Parathyroid adenoma (tissue), 2 donors: ENCODE data around the gene TBC1D3.
"Not testable (repeated sequence)": the region's sequence is repeated elsewhere in the genome, so short reads cannot be mapped to it uniquely, and the experiment has no call there.

Experiments
- H2AFZ ChIP-seq: fragments of 300-600 bp; sonication (generic); one replicate; pipeline ENCODE4 v1.7.0; 2017; ENCODE audit warnings: antibody characterized with exemption, mild to moderate bottlenecking
- H3K27ac ChIP-seq: fragments of 300-600 bp; sonication (generic); one replicate; pipeline ENCODE4 v1.7.0; 2017
- H3K27me3 ChIP-seq: fragments of 300-600 bp; sonication (generic); one replicate; pipeline ENCODE4 v1.7.0; 2017; ENCODE audit warnings: low read length; ENCODE audit not compliant: control insufficient read depth, insufficient read depth
- H3K36me3 ChIP-seq: fragments of 300-600 bp; sonication (generic); one replicate; pipeline ENCODE4 v1.7.0; 2017; ENCODE audit warnings: low read length; ENCODE audit not compliant: control insufficient read depth, insufficient read depth
- H3K4me1 ChIP-seq: fragments of 300-600 bp; sonication (generic); one replicate; pipeline ENCODE4 v1.7.0; 2017; ENCODE audit warnings: control low read depth
- H3K4me2 ChIP-seq: fragments of 300-600 bp; sonication (generic); one replicate; pipeline ENCODE4 v1.7.0; 2017; ENCODE audit warnings: low read length
- H3K4me3 ChIP-seq: fragments of 300-600 bp; sonication (generic); one replicate; pipeline ENCODE4 v1.7.0; 2017; ENCODE audit warnings: low read depth, low read length
- H3K79me2 ChIP-seq: fragments of 300-600 bp; sonication (generic); one replicate; pipeline ENCODE4 v1.7.0; 2017; ENCODE audit warnings: control low read depth
- H3K9ac ChIP-seq: fragments of 300-600 bp; sonication (generic); one replicate; pipeline ENCODE4 v1.7.0; 2017; ENCODE audit warnings: mild to moderate bottlenecking
- H3K9me3 ChIP-seq: fragments of 300-600 bp; sonication (generic); one replicate; pipeline ENCODE4 v1.7.0; 2017; ENCODE audit warnings: low read length; ENCODE audit not compliant: control insufficient read depth
- donor health status: primary hyperparathyroidism.

TBC1D3 gene

GRCh38 chr17:38192455-38192854 is at the start of gene TBC1D3:
TSS of gene TBC1D3 (minus strand) at chr17:38192555. CDS start at chr17:38191029, 1,526 bp downstream.
- H3K9ac ChIP-seq, H3K4me1 ChIP-seq, H3K36me3 ChIP-seq, H3K27ac ChIP-seq, H3K9me3 ChIP-seq, H3K4me3 ChIP-seq, H3K27me3 ChIP-seq, H3K79me2 ChIP-seq, H2AFZ ChIP-seq, H3K4me2 ChIP-seq: not testable (repeated sequence)

GRCh38 chr17:38232790-38233189 is 40.4 kb upstream of the TBC1D3 start:
- H3K4me2 ChIP-seq, H3K9me3 ChIP-seq, H3K36me3 ChIP-seq, H3K27me3 ChIP-seq, H3K27ac ChIP-seq, H3K4me1 ChIP-seq, H3K79me2 ChIP-seq, H3K4me3 ChIP-seq, H3K9ac ChIP-seq, H2AFZ ChIP-seq: not testable (repeated sequence)

- H3K4me2 ChIP-seq, H2AFZ ChIP-seq: not testable (repeated sequence)
Measured at GRCh38 chr17:38225844-38226495, 33.6 kb upstream of the TBC1D3 start.

GRCh38 chr17:38220867-38221266 is 28.5 kb upstream of the TBC1D3 start:
- not testable (repeated sequence) for H3K4me3 ChIP-seq, H2AFZ ChIP-seq, H3K27ac ChIP-seq, H3K27me3 ChIP-seq, H3K79me2 ChIP-seq, H3K9me3 ChIP-seq, H3K9ac ChIP-seq, H3K4me2 ChIP-seq, H3K4me1 ChIP-seq, H3K36me3 ChIP-seq

More at GRCh38 chr17:38225844-38226495, 33.6 kb upstream of the TBC1D3 start:
- H3K79me2 ChIP-seq, H3K4me1 ChIP-seq, H3K27ac ChIP-seq, H3K9me3 ChIP-seq, H3K9ac ChIP-seq, H3K27me3 ChIP-seq, H3K4me3 ChIP-seq, H3K36me3 ChIP-seq: not testable (repeated sequence)

GRCh38 chr17:38200271-38200670 is 7.9 kb upstream of the TBC1D3 start:
- H3K27me3 ChIP-seq, H3K4me1 ChIP-seq, H3K4me2 ChIP-seq, H3K36me3 ChIP-seq, H3K4me3 ChIP-seq, H3K9me3 ChIP-seq, H3K79me2 ChIP-seq, H3K27ac ChIP-seq, H2AFZ ChIP-seq, H3K9ac ChIP-seq: not testable (repeated sequence)

- not testable (repeated sequence) for H2AFZ ChIP-seq, H3K79me2 ChIP-seq, H3K9me3 ChIP-seq, H3K4me3 ChIP-seq, H3K27me3 ChIP-seq, H3K27ac ChIP-seq, H3K4me2 ChIP-seq, H3K4me1 ChIP-seq, H3K9ac ChIP-seq, H3K36me3 ChIP-seq
Measured at GRCh38 chr17:38134860-38135259, 57.5 kb downstream of the TBC1D3 start.
